GM12891 (cell line): Measurements from ENCODE around the gene GSAP.

ENCODE experiments used
- DNase-seq: peaks from one replicate; pipeline ENCODE4 v3.0.0; 2011; ENCODE audit warnings: low spot score; ENCODE audit not compliant: insufficient read length
- FAIRE-seq: peaks from 2 replicates; lab custom pipeline; 2011; peaks lifted over from hg19 to GRCh38; lab: Jason Lieb, UNC
- PAX5 ChIP-seq: IDR thresholded peaks from 2 replicates; pipeline ENCODE4 v1.6.1; 2011; ENCODE audit warnings: low read length, moderate library complexity, mild to moderate bottlenecking; ENCODE audit not compliant: insufficient read depth, severe bottlenecking
- POLR2A ChIP-seq: IDR thresholded peaks from 2 replicates; pipeline ENCODE4 v1.6.1; 2011; ENCODE audit warnings: low read depth, low read length, control low read depth
- POLR2AphosphoS5 ChIP-seq: IDR thresholded peaks from 2 replicates; pipeline ENCODE4 v1.6.1; 2011; ENCODE audit warnings: low read depth, low read length, control low read depth
- POU2F2 ChIP-seq: IDR thresholded peaks from 2 replicates; pipeline ENCODE4 v1.6.1; 2011; ENCODE audit warnings: low read depth, mild to moderate bottlenecking, control low read depth, low read length, moderate library complexity
- SPI1 ChIP-seq: IDR thresholded peaks from 2 replicates; pipeline ENCODE4 v1.6.1; 2011; ENCODE audit warnings: low read depth, low read length, control low read depth
- TAF1 ChIP-seq: IDR thresholded peaks from 2 replicates; pipeline ENCODE4 v1.6.1; 2011; ENCODE audit warnings: low read depth, low read length, control low read depth

GSAP gene

GRCh38 chr7:77425101-77426051, 9.2 kb upstream of the GSAP start:
- FAIRE-seq (peak; percentile 38), DNase-seq (no peak)

DNA sequence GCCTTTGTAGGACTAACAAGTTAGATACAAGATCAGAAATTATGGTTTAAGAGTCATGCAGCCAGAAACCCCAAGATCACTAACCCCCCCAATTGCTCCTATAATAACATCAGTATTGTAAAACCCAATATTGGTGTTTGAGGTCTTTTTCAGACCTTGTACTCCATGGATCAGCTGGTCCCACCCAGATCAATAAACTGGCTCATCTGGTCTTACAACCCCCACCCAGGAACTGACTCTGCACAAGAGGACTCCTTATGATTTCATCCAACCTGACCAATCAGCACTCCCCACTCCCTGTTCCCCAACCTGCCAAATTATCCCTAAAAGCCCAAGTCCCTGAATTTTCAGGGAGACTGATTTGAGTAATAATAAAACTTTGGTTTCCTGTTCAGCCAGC, 6.4 kb upstream of the GSAP start:
- DNase-seq (no peak), FAIRE-seq (peak; percentile 52)
- TF ChIP-seq TAF1 (no peak), POLR2A (no peak)

More at GRCh38 chr7:77425101-77426051, 9.2 kb upstream of the GSAP start:
- no peak for TF ChIP-seq POLR2A
- no peak for TF ChIP-seq POLR2AphosphoS5
- no peak for TF ChIP-seq PAX5
- TF ChIP-seq SPI1, result no peak
- TF ChIP-seq TAF1, result no peak
- TF ChIP-seq POU2F2, result no peak

DNA sequence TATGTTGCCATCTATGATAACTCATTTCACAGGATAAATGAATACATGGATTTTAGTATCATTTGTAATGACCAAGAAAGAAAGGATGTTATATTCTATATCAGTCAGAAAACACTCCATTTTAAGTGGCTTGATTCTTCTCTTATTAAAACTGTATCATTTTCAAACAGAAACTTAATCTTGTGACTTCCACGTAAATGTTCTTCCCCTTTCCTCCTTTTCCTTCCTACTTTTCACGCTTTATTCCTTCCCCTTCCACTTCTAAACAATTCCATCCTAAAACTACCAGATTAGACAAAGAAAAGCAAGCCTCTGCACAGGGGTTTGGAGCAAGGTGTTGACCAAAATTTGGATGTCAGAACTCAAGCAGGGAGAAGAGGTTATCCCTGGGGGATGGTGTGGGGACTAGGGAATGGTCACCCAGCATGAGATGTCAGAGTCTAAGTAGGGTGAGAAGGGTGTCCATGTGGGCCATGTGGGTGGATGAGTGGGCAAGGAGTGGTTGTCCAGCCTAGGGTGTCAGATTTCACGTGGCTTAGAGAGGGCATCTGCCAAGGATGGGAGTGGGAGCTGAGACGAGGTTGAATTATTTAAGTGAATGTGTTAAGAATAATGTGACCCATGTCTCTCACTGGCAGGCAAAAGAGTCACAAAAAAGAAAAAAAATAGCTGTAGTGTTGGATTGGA, 5.0 kb upstream of the GSAP start:
- TF ChIP-seq SPI1 (no peak), POLR2AphosphoS5 (no peak), POU2F2 (no peak), POLR2A (no peak), PAX5 (no peak), TAF1 (no peak)
- no peak for FAIRE-seq
- DNase-seq, result no peak

DNA sequence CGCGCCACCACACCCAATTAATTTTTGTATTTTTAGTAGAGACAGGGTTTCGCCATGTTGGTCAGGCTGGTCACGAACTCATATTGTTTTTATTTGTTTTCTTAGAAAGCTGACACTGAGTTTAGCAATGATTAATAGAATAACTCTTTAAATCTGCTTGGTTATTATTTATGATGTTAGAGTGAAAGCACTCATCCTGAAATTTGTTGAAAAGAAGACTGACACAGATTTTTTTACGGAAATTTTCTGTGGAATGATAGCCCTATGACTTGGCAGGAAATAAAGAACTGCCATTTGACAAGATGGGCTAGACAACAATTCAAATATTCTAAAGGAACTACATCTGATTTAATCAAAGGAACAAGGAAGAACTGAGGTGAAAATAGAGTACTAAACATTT, 4.3 kb upstream of the GSAP start:
- FAIRE-seq (no peak), DNase-seq (no peak)
- TF ChIP-seq POLR2AphosphoS5 (no peak), POU2F2 (no peak), SPI1 (no peak), TAF1 (no peak), PAX5 (no peak), POLR2A (no peak)

GRCh38 chr7:77419102-77419501, 3.0 kb upstream of the GSAP start:
- FAIRE-seq (peak; percentile 57), DNase-seq (no peak)
- TF ChIP-seq POLR2AphosphoS5 (no peak), TAF1 (no peak), POLR2A (no peak), POU2F2 (no peak), SPI1 (no peak), PAX5 (no peak)

GRCh38 chr7:77417801-77418200, 1.7 kb upstream of the GSAP start:
- DNase-seq (no peak), FAIRE-seq (no peak)
- TF ChIP-seq POLR2A (no peak), POLR2AphosphoS5 (no peak), TAF1 (no peak), POU2F2 (no peak), PAX5 (no peak), SPI1 (no peak)

- DNase-seq (no peak), FAIRE-seq (no peak)
- no peak for TF ChIP-seq POU2F2
- peak; percentile 68; the same call in 1 of the 2 replicates for TF ChIP-seq POLR2A
- TF ChIP-seq TAF1, result 0 out of 2 replicates have a peak, but pooled peaks have one; percentile 36
Observed at GRCh38 chr7:77416621-77417371, 647 bp upstream of the GSAP start.

- DNase-seq, result peak; percentile 27
- TF ChIP-seq POLR2A, result peak; percentile 60
- peak; percentile 75 for TF ChIP-seq TAF1
- peak; percentile 74 for TF ChIP-seq PAX5
- TF ChIP-seq POLR2AphosphoS5, result no peak
- peak; percentile 28; the same call in 1 of the 2 replicates for TF ChIP-seq POU2F2
- FAIRE-seq, result no peak
Observed at GRCh38 chr7:77415476-77415822, 700 bp downstream of the GSAP start.

- no peak for DNase-seq
- TF ChIP-seq POU2F2, result no peak
- no peak for TF ChIP-seq PAX5
- TF ChIP-seq SPI1, result no peak
- TF ChIP-seq TAF1, result no peak
- TF ChIP-seq POLR2A, result no peak
- TF ChIP-seq POLR2AphosphoS5, result no peak
- no peak for FAIRE-seq
Observed at GRCh38 chr7:77413861-77414424, 2.2 kb downstream of the GSAP start.
